Endothelial cell of umbilical vein (primary cell): ENCODE data around the gene PPM1N.

ENCODE experiments used
- JUN ChIP-seq: IDR thresholded peaks from 2 replicates; pipeline ENCODE4 v1.6.1; 2011; ENCODE audit warnings: borderline replicate concordance, low read depth; ENCODE audit not compliant: insufficient read length, insufficient read depth
- POLR2AphosphoS5 ChIP-seq: IDR thresholded peaks from 2 replicates; pipeline ENCODE4 v1.6.1; 2012; ENCODE audit warnings: low read depth, mild to moderate bottlenecking, control low read depth, low read length, moderate library complexity; ENCODE audit not compliant: insufficient read depth
- TF ChIP-seq, protein P1 (sequence below), 2 donors: IDR thresholded peaks; 1 replicate in 1 of 2; 2 replicates in 1 of 2; pipeline ENCODE4 v1.5.1; 2011; ENCODE audit warnings: low read length in 2 of 2, mild to moderate bottlenecking in 2 of 2, moderate library complexity in 2 of 2, control low read depth in 1 of 2, inconsistent platforms in 1 of 2, low read depth in 1 of 2; ENCODE audit not compliant: insufficient read depth in 1 of 2; ENCODE audit errors: extremely low read depth in 1 of 2

DNA sequence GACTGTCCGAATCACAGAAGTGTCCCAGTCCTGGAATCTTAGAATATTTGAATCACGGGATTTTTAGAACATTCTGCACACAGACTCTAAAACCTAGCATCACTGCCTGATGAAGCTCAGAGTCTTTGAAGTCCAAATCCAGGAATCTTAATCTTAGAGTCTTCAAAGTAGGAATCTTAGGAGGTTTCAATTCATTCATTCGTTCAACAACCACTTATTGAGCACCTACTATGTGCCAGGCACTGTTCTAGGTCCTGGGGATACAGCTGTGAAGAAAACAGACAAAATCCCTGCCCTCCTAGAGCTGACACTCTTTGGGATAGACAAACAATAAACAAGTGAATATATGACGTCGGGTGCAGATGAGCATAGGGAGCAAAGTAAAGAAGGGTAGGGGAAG lies 3.1 kb upstream of the PPM1N start:
- TF ChIP-seq, protein P1, sequence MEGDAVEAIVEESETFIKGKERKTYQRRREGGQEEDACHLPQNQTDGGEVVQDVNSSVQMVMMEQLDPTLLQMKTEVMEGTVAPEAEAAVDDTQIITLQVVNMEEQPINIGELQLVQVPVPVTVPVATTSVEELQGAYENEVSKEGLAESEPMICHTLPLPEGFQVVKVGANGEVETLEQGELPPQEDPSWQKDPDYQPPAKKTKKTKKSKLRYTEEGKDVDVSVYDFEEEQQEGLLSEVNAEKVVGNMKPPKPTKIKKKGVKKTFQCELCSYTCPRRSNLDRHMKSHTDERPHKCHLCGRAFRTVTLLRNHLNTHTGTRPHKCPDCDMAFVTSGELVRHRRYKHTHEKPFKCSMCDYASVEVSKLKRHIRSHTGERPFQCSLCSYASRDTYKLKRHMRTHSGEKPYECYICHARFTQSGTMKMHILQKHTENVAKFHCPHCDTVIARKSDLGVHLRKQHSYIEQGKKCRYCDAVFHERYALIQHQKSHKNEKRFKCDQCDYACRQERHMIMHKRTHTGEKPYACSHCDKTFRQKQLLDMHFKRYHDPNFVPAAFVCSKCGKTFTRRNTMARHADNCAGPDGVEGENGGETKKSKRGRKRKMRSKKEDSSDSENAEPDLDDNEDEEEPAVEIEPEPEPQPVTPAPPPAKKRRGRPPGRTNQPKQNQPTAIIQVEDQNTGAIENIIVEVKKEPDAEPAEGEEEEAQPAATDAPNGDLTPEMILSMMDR (IDR thresholded peaks at IDR 0.05; ENCODE audit: extremely low read depth in 1 of 2, insufficient read depth in 1 of 2, low read depth in 1 of 2, low read length in 2 of 2) = no peak
- TF ChIP-seq POLR2AphosphoS5 (no peak), JUN (no peak)
